HL-60 (cell line): ENCODE results near the gene LGALS7B.

Source experiments
- GABPA ChIP-seq: IDR thresholded peaks from 2 replicates; pipeline ENCODE4 v1.6.1; 2012; ENCODE audit warnings: low read depth
- POLR2AphosphoS5 ChIP-seq: IDR thresholded peaks from 2 replicates; pipeline ENCODE4 v1.6.1; 2012; ENCODE audit warnings: low read depth
- REST ChIP-seq: IDR thresholded peaks from 2 replicates; pipeline ENCODE4 v1.6.1; 2012; ENCODE audit warnings: low read depth; ENCODE audit not compliant: insufficient replicate concordance
- SPI1 ChIP-seq: IDR thresholded peaks from 2 replicates; pipeline ENCODE4 v1.6.1; 2012; ENCODE audit warnings: low read depth, mild to moderate bottlenecking, borderline replicate concordance
- TF ChIP-seq, protein P1 (sequence below): IDR thresholded peaks from one replicate; pipeline ENCODE4 v1.5.1; 2011; ENCODE audit warnings: low read length, control low read depth, inconsistent platforms; ENCODE audit not compliant: insufficient read depth

- TF ChIP-seq, protein P1, sequence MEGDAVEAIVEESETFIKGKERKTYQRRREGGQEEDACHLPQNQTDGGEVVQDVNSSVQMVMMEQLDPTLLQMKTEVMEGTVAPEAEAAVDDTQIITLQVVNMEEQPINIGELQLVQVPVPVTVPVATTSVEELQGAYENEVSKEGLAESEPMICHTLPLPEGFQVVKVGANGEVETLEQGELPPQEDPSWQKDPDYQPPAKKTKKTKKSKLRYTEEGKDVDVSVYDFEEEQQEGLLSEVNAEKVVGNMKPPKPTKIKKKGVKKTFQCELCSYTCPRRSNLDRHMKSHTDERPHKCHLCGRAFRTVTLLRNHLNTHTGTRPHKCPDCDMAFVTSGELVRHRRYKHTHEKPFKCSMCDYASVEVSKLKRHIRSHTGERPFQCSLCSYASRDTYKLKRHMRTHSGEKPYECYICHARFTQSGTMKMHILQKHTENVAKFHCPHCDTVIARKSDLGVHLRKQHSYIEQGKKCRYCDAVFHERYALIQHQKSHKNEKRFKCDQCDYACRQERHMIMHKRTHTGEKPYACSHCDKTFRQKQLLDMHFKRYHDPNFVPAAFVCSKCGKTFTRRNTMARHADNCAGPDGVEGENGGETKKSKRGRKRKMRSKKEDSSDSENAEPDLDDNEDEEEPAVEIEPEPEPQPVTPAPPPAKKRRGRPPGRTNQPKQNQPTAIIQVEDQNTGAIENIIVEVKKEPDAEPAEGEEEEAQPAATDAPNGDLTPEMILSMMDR, result no peak
- no peak for TF ChIP-seq POLR2AphosphoS5
- TF ChIP-seq REST, result no peak
- no peak for TF ChIP-seq SPI1
- no peak for TF ChIP-seq GABPA
Observed at GRCh38 chr19:38836159-38836982, 47.4 kb downstream of the LGALS7B start.
